Measurements from ENCODE around the gene PHLPP1. TPM values are rescaled to one million over a fixed set of nuclear protein-coding genes. Genes with fewer than 3 reads are reported as not detected.
A peak's percentile ranks its signal among the peaks of the same experiment; 100 is the strongest.

PHLPP1 gene
- polyA plus RNA-seq, 6 donors from 2014 or later, result 0.16 to 1.6 (median 0.59) TPM

DNA sequence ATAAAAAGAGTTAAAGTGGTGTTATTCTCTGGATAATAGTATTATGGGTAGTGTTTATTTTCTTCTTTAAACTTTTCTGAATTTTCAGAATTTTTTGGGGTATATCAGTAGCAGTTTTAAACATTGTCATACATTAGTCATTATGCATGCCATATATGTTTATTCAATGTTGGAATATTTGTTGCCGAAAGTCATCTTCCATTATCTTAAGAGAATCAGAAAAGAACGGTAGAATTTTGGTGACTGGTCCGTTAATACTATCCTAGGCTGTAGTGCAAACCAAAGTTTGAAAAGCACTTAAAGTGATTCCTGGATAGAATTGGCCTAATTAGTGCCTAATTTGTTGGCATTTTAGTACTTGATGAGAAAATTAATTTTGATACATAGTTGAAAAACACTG is 244.1 kb downstream of the PHLPP1 start:
- DNase-seq (no peak), ATAC-seq (ENCODE audit: low read depth in 2 of 2) (no peak)
- Mint-ChIP-seq H3K9me3 (no peaks in the 10 kb centered on the region), H3K4me3 (no peak overlapping the region), H3K36me3 (peaks cover 5 to 7% of the 10 kb centered on the region in 2 donors), H3K27ac (no peak overlapping the region), H3K4me1 (no peaks in the 10 kb centered on the region), H3K27me3 (no peaks in the 10 kb centered on the region)

DNA sequence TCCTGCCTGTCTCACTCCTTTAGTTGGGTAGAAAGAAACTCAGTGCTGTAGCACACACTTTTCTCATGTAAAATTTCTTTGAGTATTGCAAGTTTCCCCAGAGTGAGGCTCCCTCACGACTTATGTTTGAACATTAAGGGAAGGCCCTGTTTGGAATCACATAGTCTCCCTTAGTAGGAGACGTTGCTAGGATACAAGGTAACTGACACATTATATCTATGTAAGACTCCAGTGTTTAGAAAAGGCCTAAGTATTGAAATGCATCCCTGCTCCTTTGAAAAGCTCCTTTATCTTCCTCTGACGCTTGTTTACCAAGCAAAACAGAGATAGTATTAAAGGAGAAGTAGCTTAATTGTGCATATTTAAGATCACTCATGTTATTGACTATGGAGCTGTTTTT is 248.2 kb downstream of the PHLPP1 start:
- Mint-ChIP-seq H3K4me3 (no peak overlapping the region), H3K27me3 (no peaks in the 10 kb centered on the region), H3K27ac (no peak overlapping the region), H3K9me3 (no peaks in the 10 kb centered on the region), H3K4me1 (no peaks in the 10 kb centered on the region), H3K36me3 (peaks cover 5 to 8% of the 10 kb centered on the region in 2 donors)
- ATAC-seq (ENCODE audit: low read depth in 2 of 2), result no peak
- no peak for DNase-seq

DNA sequence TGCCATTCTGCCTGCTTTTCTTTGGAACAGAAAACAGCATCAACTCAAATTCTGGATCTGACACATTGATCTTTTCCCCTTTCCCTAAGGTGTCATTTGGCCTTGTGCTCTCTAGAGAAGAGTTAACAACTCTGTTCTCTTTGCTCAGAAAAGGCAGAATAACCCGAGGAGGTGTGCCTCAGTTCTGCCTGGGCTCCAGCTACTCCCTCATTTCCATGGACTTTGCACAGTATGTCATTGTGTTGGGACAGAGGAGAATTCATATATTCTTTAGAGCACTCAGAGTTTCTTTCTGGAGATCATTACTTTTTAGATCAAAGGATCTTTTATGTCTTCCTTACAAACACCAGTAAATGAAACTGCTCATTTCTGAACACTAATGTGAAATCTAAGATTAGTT is 249.1 kb downstream of the PHLPP1 start:
- no peaks in the 10 kb centered on the region for H3K4me1 Mint-ChIP-seq
- no peaks in the 10 kb centered on the region for H3K27me3 Mint-ChIP-seq
- peak overlapping the region in 1 of 6 donors; percentile 39 for H3K27ac Mint-ChIP-seq
- DNase-seq, result no peak
- no peak for ATAC-seq (ENCODE audit: low read depth in 2 of 2)
- peaks cover 0 to 15% of the 10 kb centered on the region in 2 donors for H3K36me3 Mint-ChIP-seq
- H3K4me3 Mint-ChIP-seq, result no peak overlapping the region
- no peaks in the 10 kb centered on the region for H3K9me3 Mint-ChIP-seq

GRCh38 chr18:62967089-62967488 is 251.7 kb downstream of the PHLPP1 start:
- H3K4me3 Mint-ChIP-seq, result no peak overlapping the region
- peaks cover 0 to 22% of the 10 kb centered on the region in 2 donors for H3K36me3 Mint-ChIP-seq
- no peak overlapping the region for H3K27ac Mint-ChIP-seq
- DNase-seq (no peak), ATAC-seq (ENCODE audit: low read depth in 2 of 2) (no peak)
- no peaks in the 10 kb centered on the region for H3K4me1 Mint-ChIP-seq
- no peaks in the 10 kb centered on the region for H3K9me3 Mint-ChIP-seq
- H3K27me3 Mint-ChIP-seq, result no peaks in the 10 kb centered on the region

GRCh38 chr18:62973689-62974088 is 258.3 kb downstream of the PHLPP1 start:
- Mint-ChIP-seq H3K4me3 (no peak overlapping the region), H3K36me3 (peaks cover 4 to 20% of the 10 kb centered on the region in 2 donors), H3K9me3 (no peaks in the 10 kb centered on the region), H3K27me3 (no peaks in the 10 kb centered on the region), H3K4me1 (no peaks in the 10 kb centered on the region), H3K27ac (no peak overlapping the region)
- ATAC-seq (ENCODE audit: low read depth in 2 of 2) (no peak), DNase-seq (no peak)

DNA sequence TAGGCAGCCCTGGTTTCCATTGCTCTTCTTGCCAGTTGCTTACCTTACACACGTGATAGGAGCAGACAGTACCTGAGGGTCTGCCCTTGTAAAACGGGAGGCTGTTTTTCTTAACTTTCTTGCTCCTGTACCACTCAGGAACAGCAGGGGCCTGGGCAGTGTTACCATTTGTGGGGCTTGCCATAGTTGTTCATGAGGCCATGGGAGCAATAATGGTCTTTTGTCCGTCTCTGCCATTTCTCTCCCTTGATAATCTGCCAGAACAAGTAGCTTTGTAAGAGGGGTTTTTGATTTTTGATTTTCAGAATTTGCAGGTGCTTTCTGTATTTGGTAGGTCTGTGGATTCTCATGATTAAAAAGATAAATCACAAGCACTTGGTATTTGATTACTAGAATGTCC is 259.0 kb downstream of the PHLPP1 start:
- no peak for DNase-seq
- Mint-ChIP-seq H3K36me3 (peaks cover 6 to 13% of the 10 kb centered on the region in 2 donors), H3K27me3 (no peaks in the 10 kb centered on the region), H3K9me3 (no peaks in the 10 kb centered on the region), H3K4me1 (no peaks in the 10 kb centered on the region), H3K27ac (no peak overlapping the region), H3K4me3 (no peak overlapping the region)
- no peak for ATAC-seq (ENCODE audit: low read depth in 2 of 2)

DNA sequence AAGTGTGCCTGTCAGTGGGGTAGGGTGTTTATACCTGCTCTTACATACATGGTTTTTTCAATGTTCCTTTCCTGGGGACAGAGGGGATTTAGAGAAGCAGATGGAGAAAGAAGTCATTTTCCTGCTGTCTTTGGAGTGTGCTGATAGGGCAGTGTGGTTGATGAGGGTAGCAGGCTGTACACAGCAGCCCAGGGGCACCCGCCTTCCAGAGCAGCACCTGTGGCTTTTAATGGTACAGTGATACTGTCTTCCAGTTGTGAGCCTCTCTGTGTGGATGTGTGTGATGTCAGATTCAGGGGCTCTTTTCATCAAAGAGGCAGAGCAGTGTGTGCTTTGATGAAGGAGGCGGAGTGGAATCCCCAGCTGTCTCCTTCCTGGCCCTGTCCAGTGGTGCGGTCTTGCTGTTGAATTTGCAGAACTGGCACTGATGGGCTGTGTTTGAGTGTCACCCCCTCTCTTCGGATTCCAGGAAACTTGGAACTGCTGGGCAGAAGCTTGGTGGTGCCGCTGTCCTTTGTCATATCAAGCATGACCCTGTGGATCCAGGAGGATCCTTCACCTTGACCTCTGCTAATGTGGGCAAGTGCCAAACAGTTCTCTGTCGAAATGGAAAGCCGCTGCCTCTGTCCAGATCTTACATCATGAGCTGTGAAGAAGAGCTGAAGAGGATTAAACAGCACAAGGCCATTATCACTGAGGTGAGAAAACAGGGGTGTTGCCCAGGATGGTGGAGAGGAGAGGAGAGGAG is 259.8 kb downstream of the PHLPP1 start:
- Mint-ChIP-seq H3K27ac (peak overlapping the region in 1 of 6 donors; percentile 12), H3K4me3 (no peak overlapping the region), H3K36me3 (peaks cover 8% of the 10 kb centered on the region in 2 donors), H3K27me3 (no peaks in the 10 kb centered on the region), H3K4me1 (no peaks in the 10 kb centered on the region), H3K9me3 (no peaks in the 10 kb centered on the region)
- ATAC-seq (ENCODE audit: low read depth in 2 of 2) (no peak), DNase-seq (no peak)

GRCh38 chr18:62975785-62976184 is 260.4 kb downstream of the PHLPP1 start:
- Mint-ChIP-seq H3K4me1 (no peaks in the 10 kb centered on the region), H3K27ac (peak overlapping the region in 1 of 6 donors; percentile 22), H3K9me3 (no peaks in the 10 kb centered on the region), H3K4me3 (no peak overlapping the region), H3K27me3 (no peaks in the 10 kb centered on the region), H3K36me3 (peaks cover 8% of the 10 kb centered on the region in 2 donors)
- ATAC-seq (ENCODE audit: low read depth in 2 of 2), result no peak
- no peak for DNase-seq

- Mint-ChIP-seq H3K9me3 (no peaks in the 10 kb centered on the region), H3K27me3 (no peaks in the 10 kb centered on the region), H3K36me3 (peaks cover 8% of the 10 kb centered on the region in 2 donors), H3K27ac (peak overlapping the region in 1 of 6 donors; percentile 12), H3K4me3 (no peak overlapping the region), H3K4me1 (no peaks in the 10 kb centered on the region)
- DNase-seq, result no peak
- ATAC-seq (ENCODE audit: low read depth in 2 of 2), result no peak
Measured at GRCh38 chr18:62976227-62976626, 260.9 kb downstream of the PHLPP1 start.

DNA sequence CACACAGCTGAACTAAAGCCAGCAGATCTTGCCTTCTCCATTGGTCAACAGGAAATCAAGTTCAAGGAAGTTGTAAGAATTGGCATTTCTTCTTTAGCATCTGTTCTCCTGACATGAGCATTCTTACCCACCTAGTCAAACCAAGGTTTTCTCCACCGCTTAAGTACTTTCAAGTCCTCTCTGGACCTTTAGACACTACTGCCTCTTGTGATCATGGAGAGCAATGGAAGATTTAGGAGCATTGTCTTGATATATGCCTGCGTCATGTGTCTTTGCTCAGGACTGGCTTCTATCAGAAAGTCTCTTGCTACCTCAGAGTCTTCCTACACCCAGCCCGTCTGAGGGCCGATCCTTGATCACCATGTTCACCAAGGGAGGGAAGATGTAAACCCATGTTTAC is 262.2 kb downstream of the PHLPP1 start:
- Mint-ChIP-seq H3K4me1 (peaks cover 0 to 4% (median 2%) of the 10 kb centered on the region in 3 donors), H3K9me3 (no peaks in the 10 kb centered on the region), H3K27me3 (no peaks in the 10 kb centered on the region), H3K36me3 (peaks cover 2 to 8% of the 10 kb centered on the region in 2 donors), H3K4me3 (no peak overlapping the region), H3K27ac (peak overlapping the region in 1 of 6 donors; percentile 13)
- DNase-seq (no peak), ATAC-seq (ENCODE audit: low read depth in 2 of 2) (no peak)

GRCh38 chr18:62978251-62979049 is 263.1 kb downstream of the PHLPP1 start:
- Mint-ChIP-seq H3K36me3 (peaks cover 0 to 4% of the 10 kb centered on the region in 2 donors), H3K9me3 (no peaks in the 10 kb centered on the region), H3K4me3 (no peak overlapping the region), H3K4me1 (peaks cover 0 to 6% (median 5%) of the 10 kb centered on the region in 3 donors), H3K27me3 (no peaks in the 10 kb centered on the region), H3K27ac (peak overlapping the region in 1 of 6 donors; percentile 71)
- DNase-seq, result no peak
- no peak for ATAC-seq (ENCODE audit: low read depth in 2 of 2)

DNA sequence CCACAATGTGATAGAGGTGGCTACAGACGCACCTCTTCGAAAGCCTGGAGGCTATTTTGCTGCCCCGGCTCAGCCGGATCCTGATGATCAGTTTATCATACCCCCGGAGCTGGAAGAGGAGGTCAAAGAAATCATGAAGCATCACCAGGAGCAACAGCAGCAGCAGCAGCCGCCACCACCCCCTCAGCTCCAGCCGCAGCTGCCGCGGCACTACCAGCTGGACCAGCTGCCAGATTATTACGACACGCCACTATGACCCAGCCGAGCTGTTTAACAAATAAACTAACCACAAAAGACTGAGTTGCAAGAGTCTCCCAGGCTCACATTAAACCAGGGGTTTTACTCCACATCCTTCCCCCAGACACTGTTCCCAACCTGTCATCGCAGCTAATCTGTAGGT is 263.8 kb downstream of the PHLPP1 start:
- no peaks in the 10 kb centered on the region for H3K9me3 Mint-ChIP-seq
- H3K4me3 Mint-ChIP-seq, result no peak overlapping the region
- DNase-seq (no peak), ATAC-seq (ENCODE audit: low read depth in 2 of 2) (no peak)
- peaks cover 0 to 4% of the 10 kb centered on the region in 2 donors for H3K36me3 Mint-ChIP-seq
- peaks cover 0 to 6% (median 5%) of the 10 kb centered on the region in 3 donors for H3K4me1 Mint-ChIP-seq
- peak overlapping the region in 1 of 6 donors; percentile 71 for H3K27ac Mint-ChIP-seq
- H3K27me3 Mint-ChIP-seq, result no peaks in the 10 kb centered on the region

DNA sequence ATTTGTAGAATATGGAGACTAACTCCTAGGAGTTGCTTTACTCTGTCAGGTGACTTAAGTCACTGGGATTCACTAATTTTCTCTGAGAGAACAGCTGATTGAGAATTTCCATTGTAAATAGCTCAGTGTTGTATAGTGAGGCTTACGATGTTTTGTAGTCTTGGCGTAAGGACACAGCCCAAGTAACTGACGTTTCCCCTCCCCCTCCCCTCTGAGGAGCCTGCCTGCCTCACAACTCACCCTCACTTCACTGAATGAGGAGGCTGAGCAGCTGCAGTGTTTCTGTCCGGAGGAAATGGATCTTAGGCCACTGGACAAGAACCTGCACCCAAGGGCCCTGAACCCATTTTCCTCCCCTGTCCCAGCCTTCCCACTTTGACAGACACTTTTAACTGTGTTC is 264.6 kb downstream of the PHLPP1 start:
- Mint-ChIP-seq H3K9me3 (no peaks in the 10 kb centered on the region), H3K27me3 (no peaks in the 10 kb centered on the region), H3K36me3 (peaks cover 0 to 4% of the 10 kb centered on the region in 2 donors), H3K4me1 (peaks cover 0 to 6% (median 5%) of the 10 kb centered on the region in 3 donors), H3K4me3 (no peak overlapping the region), H3K27ac (peak overlapping the region in 1 of 6 donors; percentile 30)
- DNase-seq, result no peak
- no peak for ATAC-seq (ENCODE audit: low read depth in 2 of 2)

DNA sequence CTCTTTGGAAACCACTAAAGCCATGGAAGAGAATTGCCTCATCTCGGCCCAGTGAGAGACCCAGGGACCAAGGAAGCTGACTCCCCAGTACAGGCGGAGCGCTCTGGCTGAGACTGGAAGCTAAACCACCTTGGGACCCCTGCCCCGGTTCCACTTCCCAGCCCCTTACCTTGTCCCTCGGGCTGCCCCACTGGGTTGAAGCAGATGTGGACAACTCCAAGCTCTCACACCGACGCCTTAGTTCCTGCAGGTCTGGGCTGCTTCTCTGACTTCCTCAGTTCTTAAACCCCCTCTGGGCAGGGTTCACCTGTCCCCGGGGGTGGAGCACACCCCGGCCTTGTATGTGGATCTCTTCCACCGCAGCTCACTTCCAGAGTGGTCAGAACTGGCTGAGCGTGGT is 266.2 kb downstream of the PHLPP1 start:
- Mint-ChIP-seq H3K4me1 (peaks cover 0 to 6% (median 5%) of the 10 kb centered on the region in 3 donors), H3K36me3 (peaks cover 0 to 4% of the 10 kb centered on the region in 2 donors), H3K27ac (peak overlapping the region in 2 of 6 donors; percentile 15 to 47), H3K27me3 (no peaks in the 10 kb centered on the region), H3K9me3 (no peaks in the 10 kb centered on the region), H3K4me3 (no peak overlapping the region)
- ATAC-seq (ENCODE audit: low read depth in 2 of 2) (no peak), DNase-seq (no peak)

Data from naive B cell (primary cell).